ENCODE measurements around the gene RDH16. TPM values are rescaled to one million over a fixed set of nuclear protein-coding genes. Genes with fewer than 3 reads are reported as not detected.

The RDH16 gene, protein sequence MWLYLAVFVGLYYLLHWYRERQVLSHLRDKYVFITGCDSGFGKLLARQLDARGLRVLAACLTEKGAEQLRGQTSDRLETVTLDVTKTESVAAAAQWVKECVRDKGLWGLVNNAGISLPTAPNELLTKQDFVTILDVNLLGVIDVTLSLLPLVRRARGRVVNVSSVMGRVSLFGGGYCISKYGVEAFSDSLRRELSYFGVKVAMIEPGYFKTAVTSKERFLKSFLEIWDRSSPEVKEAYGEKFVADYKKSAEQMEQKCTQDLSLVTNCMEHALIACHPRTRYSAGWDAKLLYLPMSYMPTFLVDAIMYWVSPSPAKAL
- 1.00 to 1.3 TPM (median 1.1 TPM) in 3 replicates for total RNA-seq

DNA sequence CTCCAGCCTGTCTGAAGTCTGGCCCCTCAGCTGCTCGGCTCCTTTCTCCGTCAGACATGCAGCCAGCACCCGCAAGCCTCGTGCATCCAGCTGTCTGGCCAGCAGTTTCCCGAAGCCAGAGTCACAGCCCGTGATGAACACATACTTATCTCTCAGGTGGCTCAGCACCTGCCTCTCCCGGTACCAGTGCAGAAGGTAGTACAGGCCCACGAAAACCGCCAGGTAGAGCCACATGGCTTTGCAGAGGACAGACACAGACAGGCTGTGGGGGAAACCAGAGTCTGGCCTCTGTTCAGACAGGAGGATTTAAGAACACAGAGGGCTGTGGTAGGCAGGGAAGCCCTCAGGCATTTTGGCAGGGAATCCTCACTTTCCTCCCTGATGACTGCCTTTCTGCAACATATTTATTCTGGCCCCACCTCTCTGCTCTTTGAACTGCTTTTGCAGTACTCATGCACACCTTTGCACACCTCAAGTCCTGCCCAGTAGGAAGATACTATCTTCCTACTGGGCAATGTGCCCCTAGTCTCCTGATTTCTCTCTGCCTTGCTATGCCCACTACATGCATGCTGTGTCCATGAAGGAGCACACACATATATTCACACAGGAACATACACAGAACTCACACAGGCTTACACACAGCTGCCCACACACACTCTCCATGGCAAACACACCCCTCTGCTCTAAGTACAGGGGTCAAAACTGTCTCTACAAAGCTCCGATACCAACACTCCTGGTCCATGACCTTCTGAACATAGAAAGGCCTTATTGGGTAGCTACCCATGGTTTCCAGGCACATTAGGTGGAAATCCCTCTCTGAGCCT, at the start of gene RDH16:
RDH16 (minus strand) TSS at position 380 of the 824 bp plus-strand sequence; CDS start at position 234, 146 bp downstream.
- Mint-ChIP-seq H3K9me3 (peaks cover 24% of the 10 kb centered on the region), H3K4me3 (no peak within 1 kb of the TSS), H3K36me3 (no peaks in the 10 kb centered on the region), H3K4me1 (peaks cover 16% of the 10 kb centered on the region), H3K27me3 (ENCODE audit: low read depth) (peaks cover 14% of the 10 kb centered on the region), H3K27ac (peak within 1 kb of the TSS; percentile 63)
- no peak for DNase-seq (ENCODE audit: low spot score in 2 of 2, unreplicated experiment in 2 of 2)
- TF ChIP-seq, protein P1, sequence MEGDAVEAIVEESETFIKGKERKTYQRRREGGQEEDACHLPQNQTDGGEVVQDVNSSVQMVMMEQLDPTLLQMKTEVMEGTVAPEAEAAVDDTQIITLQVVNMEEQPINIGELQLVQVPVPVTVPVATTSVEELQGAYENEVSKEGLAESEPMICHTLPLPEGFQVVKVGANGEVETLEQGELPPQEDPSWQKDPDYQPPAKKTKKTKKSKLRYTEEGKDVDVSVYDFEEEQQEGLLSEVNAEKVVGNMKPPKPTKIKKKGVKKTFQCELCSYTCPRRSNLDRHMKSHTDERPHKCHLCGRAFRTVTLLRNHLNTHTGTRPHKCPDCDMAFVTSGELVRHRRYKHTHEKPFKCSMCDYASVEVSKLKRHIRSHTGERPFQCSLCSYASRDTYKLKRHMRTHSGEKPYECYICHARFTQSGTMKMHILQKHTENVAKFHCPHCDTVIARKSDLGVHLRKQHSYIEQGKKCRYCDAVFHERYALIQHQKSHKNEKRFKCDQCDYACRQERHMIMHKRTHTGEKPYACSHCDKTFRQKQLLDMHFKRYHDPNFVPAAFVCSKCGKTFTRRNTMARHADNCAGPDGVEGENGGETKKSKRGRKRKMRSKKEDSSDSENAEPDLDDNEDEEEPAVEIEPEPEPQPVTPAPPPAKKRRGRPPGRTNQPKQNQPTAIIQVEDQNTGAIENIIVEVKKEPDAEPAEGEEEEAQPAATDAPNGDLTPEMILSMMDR (IDR thresholded peaks at IDR 0.05; ENCODE audit: unreplicated experiment), result no peak

- H3K9me3 Mint-ChIP-seq, result no peaks in the 10 kb centered on the region
- peaks cover 13% of the 10 kb centered on the region for H3K36me3 Mint-ChIP-seq
- H3K27ac Mint-ChIP-seq, result peak overlapping the region; percentile 85
- H3K4me3 Mint-ChIP-seq, result peak overlapping the region; percentile 79
- peaks cover 25% of the 10 kb centered on the region for H3K4me1 Mint-ChIP-seq
- no peak for DNase-seq (ENCODE audit: low spot score in 2 of 2, unreplicated experiment in 2 of 2)
- TF ChIP-seq, protein P1 (IDR thresholded peaks at IDR 0.05; ENCODE audit: unreplicated experiment), result no peak
- peaks cover 2% of the 10 kb centered on the region for H3K27me3 Mint-ChIP-seq (ENCODE audit: low read depth)
These were observed 49.5 kb upstream of the RDH16 start for GRCh38 chr12:57006809-57007475.

- peak within 1 kb of the TSS; percentile 90 for H3K27ac Mint-ChIP-seq
- peak; percentile 66 to 75 for DNase-seq (ENCODE audit: low spot score in 2 of 2, unreplicated experiment in 2 of 2)
- peak within 1 kb of the TSS; percentile 85 for H3K4me3 Mint-ChIP-seq
- H3K4me1 Mint-ChIP-seq, result peaks cover 25% of the 10 kb centered on the region
- no peaks in the 10 kb centered on the region for H3K27me3 Mint-ChIP-seq (ENCODE audit: low read depth)
- no peaks in the 10 kb centered on the region for H3K9me3 Mint-ChIP-seq
- TF ChIP-seq, protein P1 (IDR thresholded peaks at IDR 0.05; ENCODE audit: unreplicated experiment), result no peak
- H3K36me3 Mint-ChIP-seq, result peaks cover 13% of the 10 kb centered on the region
These were observed 48.8 kb upstream of the RDH16 start, which contains the start of gene ZBTB39 for GRCh38 chr12:57005980-57006808. ZBTB39 (minus strand) TSS chr12:57006546; CDS start chr12:57004917, 1,629 bp downstream.

- peak overlapping the region; percentile 85 for H3K4me3 Mint-ChIP-seq
- peaks cover 25% of the 10 kb centered on the region for H3K4me1 Mint-ChIP-seq
These were observed 47.2 kb upstream of the RDH16 start for GRCh38 chr12:57004651-57005050.

More at GRCh38 chr12:57004651-57005050, 47.2 kb upstream of the RDH16 start:
- no peak for DNase-seq (ENCODE audit: low spot score in 2 of 2, unreplicated experiment in 2 of 2)
- Mint-ChIP-seq H3K36me3 (peaks cover 15% of the 10 kb centered on the region), H3K27me3 (ENCODE audit: low read depth) (no peaks in the 10 kb centered on the region), H3K27ac (no peak overlapping the region), H3K9me3 (no peaks in the 10 kb centered on the region)
- TF ChIP-seq, protein P1 (IDR thresholded peaks at IDR 0.05; ENCODE audit: unreplicated experiment), result no peak
